HFFc6 (cell line): ENCODE measurements around the gene UBE2R2. TPM values are rescaled to one million over a fixed set of nuclear protein-coding genes. Genes with fewer than 3 reads are reported as not detected.

Experiments used
- DNase-seq: peaks from one replicate; pipeline ENCODE4 v3.0.0-alpha.2; 2018
- H3K27ac Mint-ChIP-seq: 2 replicates; pipeline ENCODE4 v1.8.0; 2020; ENCODE audit warnings: mild to moderate bottlenecking, mixed read lengths
- H3K27me3 Mint-ChIP-seq: 2 replicates; pipeline ENCODE4 v1.8.0; 2021; ENCODE audit warnings: mild to moderate bottlenecking, moderate library complexity, mixed read lengths; ENCODE audit not compliant: insufficient read depth
- H3K36me3 Mint-ChIP-seq: 2 replicates; pipeline ENCODE4 v1.8.0; 2021; ENCODE audit warnings: low read depth, mixed read lengths
- H3K4me1 Mint-ChIP-seq: 2 replicates; pipeline ENCODE4 v1.8.0; 2020; ENCODE audit warnings: low read depth, mixed read lengths
- H3K4me3 Mint-ChIP-seq: 2 replicates; pipeline ENCODE4 v1.8.0; 2020; ENCODE audit warnings: mild to moderate bottlenecking, moderate library complexity, mixed read lengths
- H3K9me3 Mint-ChIP-seq: 2 replicates; pipeline ENCODE4 v1.8.0; 2020; ENCODE audit warnings: mild to moderate bottlenecking, mixed read lengths
- CTCF ChIP-seq: fragments of 200-600 bp; sonication (generic); IDR thresholded peaks from 2 replicates; pipeline ENCODE4 v1.5.0; 2021; ENCODE audit warnings: antibody characterized with exemption, mild to moderate bottlenecking
- total RNA-seq, 6 experiments: library from RNA; stranded (reverse); fragmentation: NEBNext Ultra II Directional; extraction: Animal tissue kit (Norgen Biotek cat#: 25700); gene quantifications; 2 replicates in 1 of 6; 3 replicates in 5 of 6; pipeline ENCODE4 v1.2.3, GENCODE V29; 2021

The UBE2R2 gene
- total RNA-seq, 6 experiments from 2014 or later: 39.7 to 49.3 (median 46.6) TPM

GRCh38 chr9:33809506-33809905 lies 7.5 kb upstream of the UBE2R2 start:
- no peak for TF ChIP-seq CTCF
- Mint-ChIP-seq H3K36me3 (no peaks in the 10 kb centered on the region), H3K27me3 (peaks cover 2% of the 10 kb centered on the region), H3K27ac (no peak overlapping the region), H3K9me3 (no peaks in the 10 kb centered on the region), H3K4me3 (no peak overlapping the region), H3K4me1 (peaks cover 27% of the 10 kb centered on the region)
- no peak for DNase-seq

GRCh38 chr9:33813712-33814641 lies 3.0 kb upstream of the UBE2R2 start:
- H3K36me3 Mint-ChIP-seq: peaks cover 6% of the 10 kb centered on the region; the same call in 1 of the 2 replicates
- peak overlapping the region; percentile 95 for H3K27ac Mint-ChIP-seq
- H3K27me3 Mint-ChIP-seq: peaks cover 3% of the 10 kb centered on the region
- H3K9me3 Mint-ChIP-seq: no peaks in the 10 kb centered on the region
- peaks cover 41% of the 10 kb centered on the region for H3K4me1 Mint-ChIP-seq
- H3K4me3 Mint-ChIP-seq: peak overlapping the region; percentile 46
- DNase-seq: peak; percentile 92
- TF ChIP-seq CTCF: peak; percentile 94

- Mint-ChIP-seq H3K36me3 (peaks cover 15% of the 10 kb centered on the region; the same call in 1 of the 2 replicates), H3K4me3 (peak overlapping the region; percentile 84; the same call in 1 of the 2 replicates), H3K4me1 (peaks cover 56% of the 10 kb centered on the region), H3K27me3 (peaks cover 2% of the 10 kb centered on the region), H3K27ac (peak overlapping the region; percentile 94), H3K9me3 (no peaks in the 10 kb centered on the region)
- no peak for DNase-seq
- no peak for TF ChIP-seq CTCF
These were observed 1.2 kb upstream of the UBE2R2 start for GRCh38 chr9:33815781-33816180.

GRCh38 chr9:33817327-33818166 lies 587 bp downstream of the UBE2R2 start:
- Mint-ChIP-seq H3K27ac (peak overlapping the region; percentile 94), H3K9me3 (no peaks in the 10 kb centered on the region), H3K36me3 (peaks cover 15% of the 10 kb centered on the region; the same call in 1 of the 2 replicates), H3K4me3 (peak overlapping the region; percentile 89), H3K4me1 (peaks cover 56% of the 10 kb centered on the region), H3K27me3 (peaks cover 2% of the 10 kb centered on the region)
- TF ChIP-seq CTCF: peak; percentile 58
- peak; percentile 74 for DNase-seq

GRCh38 chr9:33818167-33818846 lies 1.3 kb downstream of the UBE2R2 start:
- Mint-ChIP-seq H3K36me3 (peaks cover 15% of the 10 kb centered on the region; the same call in 1 of the 2 replicates), H3K4me3 (peak overlapping the region; percentile 89), H3K4me1 (peaks cover 56% of the 10 kb centered on the region), H3K27ac (peak overlapping the region; percentile 87), H3K27me3 (peaks cover 2% of the 10 kb centered on the region), H3K9me3 (no peaks in the 10 kb centered on the region)
- DNase-seq: peak; percentile 30
- no peak for TF ChIP-seq CTCF
